Activated effector memory CD4-positive, alpha-beta T cell treated with anti-CD3 and anti-CD28 coated beads, Interleukin-2, amount 50 U/mL, for 16 hours (primary cell): Measurements from ENCODE around the gene COX7B2.

Source experiments
- DNase-seq: peaks from one replicate; pipeline ENCODE4 v3.0.0-alpha.2; 2020

The COX7B2 gene

GRCh38 chr4:46698891-46699290, 210.2 kb downstream of the COX7B2 start:
- DNase-seq: no peak
